ENCODE data around the gene ICE2. TPM values are rescaled to one million over a fixed set of nuclear protein-coding genes. Genes with fewer than 3 reads are reported as not detected.

The ICE2 gene
- total and polyA plus RNA-seq, 2 experiments from 2014 or later = 64.2 to 64.3 TPM

DNA sequence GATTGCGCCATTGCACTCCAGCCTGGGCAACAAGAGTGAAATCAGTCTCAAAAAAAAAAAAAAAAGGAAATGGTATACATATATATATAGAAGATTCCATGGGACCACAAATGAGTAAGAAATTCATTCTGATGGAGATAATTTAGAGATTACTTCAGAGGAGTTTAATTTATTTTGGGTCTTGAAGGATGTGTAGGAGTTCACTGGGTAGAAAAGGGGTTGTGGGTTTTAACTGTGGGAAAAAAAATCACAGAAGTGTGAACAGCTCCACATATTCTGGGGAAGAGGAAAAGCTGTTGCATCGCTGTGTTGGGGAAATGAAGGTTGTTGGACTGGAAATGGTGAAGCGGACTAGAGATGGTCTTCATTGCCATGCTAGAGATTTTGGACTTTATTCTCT lies 4.1 kb upstream of the ICE2 start:
- H3F3A ChIP-seq (replicated peaks; ENCODE audit: low read depth) = no peaks in the 10 kb centered on the region
- DNase-seq (ENCODE audit: low spot score) (no peak), ATAC-seq (no peak)
- Mint-ChIP-seq H3K27ac (no peak overlapping the region), H3K4me1 (peaks cover 15% of the 10 kb centered on the region), H3K4me3 (no peak overlapping the region), H3K27me3 (ENCODE audit: insufficient read depth, low read depth, poor library complexity) (peaks cover 12% of the 10 kb centered on the region), H3K36me3 (ENCODE audit: low read depth) (no peaks in the 10 kb centered on the region), H3K9me3 (no peaks in the 10 kb centered on the region)
- H3K79me2 ChIP-seq (replicated peaks; ENCODE audit: insufficient read depth) = peaks cover 6% of the 10 kb centered on the region
- H3K27me3 ChIP-seq (ENCODE audit: insufficient read depth) = no peaks in the 10 kb centered on the region
- H3K4me2 ChIP-seq = no peak overlapping the region
- H3K4me3 ChIP-seq = no peak overlapping the region
- no peaks in the 10 kb centered on the region for H3K36me3 ChIP-seq (ENCODE audit: insufficient read depth)
- TF ChIP-seq, protein P1, sequence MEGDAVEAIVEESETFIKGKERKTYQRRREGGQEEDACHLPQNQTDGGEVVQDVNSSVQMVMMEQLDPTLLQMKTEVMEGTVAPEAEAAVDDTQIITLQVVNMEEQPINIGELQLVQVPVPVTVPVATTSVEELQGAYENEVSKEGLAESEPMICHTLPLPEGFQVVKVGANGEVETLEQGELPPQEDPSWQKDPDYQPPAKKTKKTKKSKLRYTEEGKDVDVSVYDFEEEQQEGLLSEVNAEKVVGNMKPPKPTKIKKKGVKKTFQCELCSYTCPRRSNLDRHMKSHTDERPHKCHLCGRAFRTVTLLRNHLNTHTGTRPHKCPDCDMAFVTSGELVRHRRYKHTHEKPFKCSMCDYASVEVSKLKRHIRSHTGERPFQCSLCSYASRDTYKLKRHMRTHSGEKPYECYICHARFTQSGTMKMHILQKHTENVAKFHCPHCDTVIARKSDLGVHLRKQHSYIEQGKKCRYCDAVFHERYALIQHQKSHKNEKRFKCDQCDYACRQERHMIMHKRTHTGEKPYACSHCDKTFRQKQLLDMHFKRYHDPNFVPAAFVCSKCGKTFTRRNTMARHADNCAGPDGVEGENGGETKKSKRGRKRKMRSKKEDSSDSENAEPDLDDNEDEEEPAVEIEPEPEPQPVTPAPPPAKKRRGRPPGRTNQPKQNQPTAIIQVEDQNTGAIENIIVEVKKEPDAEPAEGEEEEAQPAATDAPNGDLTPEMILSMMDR (conservative IDR thresholded peaks at IDR 0.05; ENCODE audit: low read depth in 2 of 2) = no peak
- TF ChIP-seq, protein P2, sequence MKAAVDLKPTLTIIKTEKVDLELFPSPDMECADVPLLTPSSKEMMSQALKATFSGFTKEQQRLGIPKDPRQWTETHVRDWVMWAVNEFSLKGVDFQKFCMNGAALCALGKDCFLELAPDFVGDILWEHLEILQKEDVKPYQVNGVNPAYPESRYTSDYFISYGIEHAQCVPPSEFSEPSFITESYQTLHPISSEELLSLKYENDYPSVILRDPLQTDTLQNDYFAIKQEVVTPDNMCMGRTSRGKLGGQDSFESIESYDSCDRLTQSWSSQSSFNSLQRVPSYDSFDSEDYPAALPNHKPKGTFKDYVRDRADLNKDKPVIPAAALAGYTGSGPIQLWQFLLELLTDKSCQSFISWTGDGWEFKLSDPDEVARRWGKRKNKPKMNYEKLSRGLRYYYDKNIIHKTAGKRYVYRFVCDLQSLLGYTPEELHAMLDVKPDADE (IDR thresholded peaks at IDR 0.05) = no peak
- no peak for TF ChIP-seq CREB1 (CRISPR knock-in tag; IDR thresholded peaks at IDR 0.05; ENCODE audit: low read depth)
- no peaks in the 10 kb centered on the region for H4K20me1 ChIP-seq (replicated peaks; ENCODE audit: insufficient read depth)
- H2AFZ ChIP-seq = no peak overlapping the region
- no peaks in the 10 kb centered on the region for H3K9me2 ChIP-seq (ENCODE audit: insufficient read depth)
- H3K4me1 ChIP-seq (ENCODE audit: insufficient read depth) = peaks cover 11% of the 10 kb centered on the region; the same call in 1 of the 2 replicates
- H3K27ac ChIP-seq (ENCODE audit: low read depth) = no peak overlapping the region

DNA sequence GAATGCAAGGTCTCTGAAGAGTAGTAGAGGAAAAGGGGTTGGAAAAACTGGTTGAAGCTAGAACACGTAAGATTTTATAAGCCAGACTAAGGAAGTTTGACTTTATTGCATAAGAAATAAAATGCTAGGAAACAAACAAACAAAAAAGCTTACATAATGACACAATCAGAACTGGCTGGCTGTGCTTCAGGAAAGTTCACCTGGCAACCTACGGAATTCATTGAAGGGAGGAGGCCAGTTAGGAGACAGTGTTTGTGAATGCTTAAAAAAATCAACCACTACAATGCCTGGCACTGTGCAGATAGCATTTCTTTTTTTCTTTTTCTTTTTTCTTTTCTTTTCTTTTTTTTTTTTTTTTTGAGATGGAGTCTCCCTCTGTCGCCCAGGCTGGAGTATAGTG lies 1.9 kb upstream of the ICE2 start:
- Mint-ChIP-seq H3K27me3 (ENCODE audit: insufficient read depth, low read depth, poor library complexity) (peaks cover 12% of the 10 kb centered on the region), H3K9me3 (no peaks in the 10 kb centered on the region), H3K4me3 (no peak overlapping the region), H3K36me3 (ENCODE audit: low read depth) (no peaks in the 10 kb centered on the region), H3K27ac (no peak overlapping the region), H3K4me1 (peaks cover 20% of the 10 kb centered on the region)
- Histone ChIP-seq H3K27ac (ENCODE audit: low read depth) (no peak overlapping the region), H3K36me3 (ENCODE audit: insufficient read depth) (peaks cover 4% of the 10 kb centered on the region; the same call in 1 of the 2 replicates), H3K4me1 (ENCODE audit: insufficient read depth) (peaks cover 20% of the 10 kb centered on the region), H4K20me1 (replicated peaks; ENCODE audit: insufficient read depth) (no peaks in the 10 kb centered on the region), H3K27me3 (ENCODE audit: insufficient read depth) (no peaks in the 10 kb centered on the region), H2AFZ (no peak overlapping the region), H3K4me3 (no peak overlapping the region), H3K79me2 (replicated peaks; ENCODE audit: insufficient read depth) (peaks cover 27% of the 10 kb centered on the region), H3K4me2 (no peak overlapping the region), H3K9me2 (ENCODE audit: insufficient read depth) (no peaks in the 10 kb centered on the region), H3F3A (replicated peaks; ENCODE audit: low read depth) (no peaks in the 10 kb centered on the region)
- TF ChIP-seq CREB1 (CRISPR knock-in tag; IDR thresholded peaks at IDR 0.05; ENCODE audit: low read depth) = no peak
- no peak for TF ChIP-seq EZH2phosphoT487 (IDR thresholded peaks at IDR 0.05; ENCODE audit: unreplicated experiment)
- TF ChIP-seq EZH2 (IDR thresholded peaks at IDR 0.05; ENCODE audit: low read depth, unreplicated experiment) = no peak
- ATAC-seq (no peak), DNase-seq (ENCODE audit: low spot score) (no peak)

DNA sequence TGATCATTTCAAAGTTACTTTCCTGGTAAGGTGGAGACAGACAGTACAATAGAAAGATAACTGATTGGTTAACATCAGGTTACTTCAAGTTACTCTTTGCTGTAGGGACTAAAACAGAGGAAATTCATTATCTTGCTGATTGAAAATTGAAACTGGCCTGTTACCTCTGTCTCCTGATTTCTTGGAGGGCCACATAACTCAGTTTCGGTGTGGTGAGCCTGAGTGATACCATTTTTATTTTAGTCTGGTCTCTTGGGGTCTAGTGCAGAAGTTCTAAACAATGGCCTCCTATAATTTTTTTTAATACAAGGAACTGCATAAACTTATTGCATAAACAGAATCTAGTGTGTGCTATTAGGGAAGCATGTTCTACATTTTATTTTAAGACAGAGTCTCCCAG lies 1.2 kb upstream of the ICE2 start:
- Histone ChIP-seq H3K27ac (ENCODE audit: low read depth) (no peak overlapping the region), H2AFZ (no peak overlapping the region), H3K79me2 (replicated peaks; ENCODE audit: insufficient read depth) (peaks cover 27% of the 10 kb centered on the region), H3K36me3 (ENCODE audit: insufficient read depth) (peaks cover 7% of the 10 kb centered on the region; the same call in 1 of the 2 replicates), H3K4me2 (peak overlapping the region; percentile 74), H3K27me3 (ENCODE audit: insufficient read depth) (no peaks in the 10 kb centered on the region), H3K4me3 (peak overlapping the region; percentile 87), H3K4me1 (ENCODE audit: insufficient read depth) (peaks cover 20% of the 10 kb centered on the region), H3K9me2 (ENCODE audit: insufficient read depth) (no peaks in the 10 kb centered on the region), H4K20me1 (replicated peaks; ENCODE audit: insufficient read depth) (no peaks in the 10 kb centered on the region), H3F3A (replicated peaks; ENCODE audit: low read depth) (no peaks in the 10 kb centered on the region)
- Mint-ChIP-seq H3K9me3 (no peaks in the 10 kb centered on the region), H3K4me3 (peak overlapping the region; percentile 99), H3K27ac (no peak overlapping the region), H3K36me3 (ENCODE audit: low read depth) (no peaks in the 10 kb centered on the region), H3K4me1 (peaks cover 17% of the 10 kb centered on the region), H3K27me3 (ENCODE audit: insufficient read depth, low read depth, poor library complexity) (peaks cover 12% of the 10 kb centered on the region)
- ATAC-seq = no peak
- no peak for DNase-seq (ENCODE audit: low spot score)
- TF ChIP-seq, protein P2 (IDR thresholded peaks at IDR 0.05) = no peak
- TF ChIP-seq ZNF331 (CRISPR knock-in tag; IDR thresholded peaks at IDR 0.05; ENCODE audit: low read depth) = no peak
- TF ChIP-seq, protein P1 (conservative IDR thresholded peaks at IDR 0.05; ENCODE audit: low read depth in 2 of 2) = no peak
- TF ChIP-seq EZH2 (IDR thresholded peaks at IDR 0.05; ENCODE audit: low read depth, unreplicated experiment) = no peak
- no peak for TF ChIP-seq ZNF114 (CRISPR knock-in tag; IDR thresholded peaks at IDR 0.05)
- TF ChIP-seq CREB1 (CRISPR knock-in tag; IDR thresholded peaks at IDR 0.05; ENCODE audit: low read depth) = no peak
- no peak for TF ChIP-seq NANOG (IDR thresholded peaks at IDR 0.05; ENCODE audit: borderline replicate concordance)
- TF ChIP-seq POLR2AphosphoS5 (IDR thresholded peaks at IDR 0.05; ENCODE audit: low read depth) = no peak
- no peak for TF ChIP-seq EZH2phosphoT487 (IDR thresholded peaks at IDR 0.05; ENCODE audit: unreplicated experiment)
- TF ChIP-seq STAT1 (IDR thresholded peaks at IDR 0.05; ENCODE audit: unreplicated experiment) = no peak

All from GM23338 (cell line).